OCI-LY1 (cell line): Measurements from ENCODE around the gene ADRA2A.

Source experiments
- H2AFZ ChIP-seq: fragments of 200-600 bp; sonication (generic), shearing (Covaris generic); 2 replicates; pipeline ENCODE4 v1.6.0; 2014; ENCODE audit warnings: antibody characterized with exemption, mild to moderate bottlenecking, low read length
- H3F3A ChIP-seq: fragments of 200-600 bp; sonication (generic), shearing (Covaris generic); 2 replicates; pipeline ENCODE4 v1.6.0; 2014; ENCODE audit warnings: mild to moderate bottlenecking, antibody characterized with exemption, low read length, moderate library complexity; ENCODE audit not compliant: insufficient read depth
- H3K27ac ChIP-seq: fragments of 200-600 bp; sonication (generic); 2 replicates; pipeline ENCODE4 v1.5.1; 2014; ENCODE audit warnings: low read length, mixed run types, mild to moderate bottlenecking, low read depth; ENCODE audit not compliant: poor library complexity, severe bottlenecking
- H3K27me3 ChIP-seq: fragments of 200-600 bp; sonication (generic); 2 replicates; pipeline ENCODE4 v1.6.0; 2014; ENCODE audit warnings: antibody characterized with exemption, mild to moderate bottlenecking, low read length, moderate library complexity; ENCODE audit not compliant: insufficient read depth
- H3K36me3 ChIP-seq: fragments of 200-600 bp; sonication (generic); 2 replicates; pipeline ENCODE4 v1.6.1; 2014; ENCODE audit warnings: mild to moderate bottlenecking, antibody characterized with exemption, low read length, moderate library complexity, mixed read lengths; ENCODE audit not compliant: insufficient read depth
- H3K4me1 ChIP-seq: fragments of 200-600 bp; sonication (generic); 2 replicates; pipeline ENCODE4 v1.5.1; 2014; ENCODE audit warnings: mild to moderate bottlenecking, low read length, moderate library complexity; ENCODE audit not compliant: insufficient read depth, severe bottlenecking
- H3K4me2 ChIP-seq: fragments of 200-600 bp; sonication (generic), shearing (Covaris generic); 2 replicates; pipeline ENCODE4 v1.6.1; 2014; ENCODE audit warnings: low read length
- H3K4me3 ChIP-seq: fragments of 200-600 bp; sonication (generic); 2 replicates; pipeline ENCODE4 v1.5.1; 2014; ENCODE audit warnings: low read length, low read depth, mild to moderate bottlenecking, mixed read lengths; ENCODE audit not compliant: poor library complexity, severe bottlenecking
- H3K79me2 ChIP-seq: fragments of 200-600 bp; shearing (Covaris generic); 2 replicates; pipeline ENCODE4 v1.6.1; 2016; ENCODE audit warnings: mixed run types, low read length, mixed read lengths; ENCODE audit not compliant: insufficient read depth
- H3K9ac ChIP-seq: fragments of 200-600 bp; sonication (generic), shearing (Covaris generic); 2 replicates; pipeline ENCODE4 v1.6.1; 2014; ENCODE audit warnings: mild to moderate bottlenecking, low read length, mixed read lengths
- H3K9me2 ChIP-seq: fragments of 200-600 bp; sonication (generic), shearing (Covaris generic); 2 replicates; pipeline ENCODE4 v1.6.1; 2014; ENCODE audit warnings: low read depth, mild to moderate bottlenecking, low read length, mixed read lengths
- H3K9me3 ChIP-seq: fragments of 200-600 bp; shearing (Covaris generic); 2 replicates; pipeline ENCODE4 v1.6.1; 2014; ENCODE audit warnings: low read length, mixed read lengths
- H4K20me1 ChIP-seq: fragments of 200-600 bp; sonication (generic), shearing (Covaris generic); 2 replicates; pipeline ENCODE4 v1.6.0; 2016; ENCODE audit warnings: mild to moderate bottlenecking, low read length; ENCODE audit not compliant: insufficient read depth
- CTCF ChIP-seq: fragments of 200-600 bp; sonication (generic), shearing (Covaris generic); IDR thresholded peaks from 2 replicates; pipeline ENCODE4 v1.5.1; 2017; ENCODE audit warnings: mild to moderate bottlenecking, antibody characterized with exemption, low read length, moderate library complexity, mixed read lengths
- EZH2 ChIP-seq: fragments of 200-600 bp; sonication (generic), shearing (Covaris generic); IDR thresholded peaks from 2 replicates; pipeline ENCODE4 v1.8.0; 2017; ENCODE audit warnings: borderline replicate concordance, mixed run types, mild to moderate bottlenecking, antibody characterized with exemption, low read length, moderate library complexity, mixed read lengths

ADRA2A gene

DNA sequence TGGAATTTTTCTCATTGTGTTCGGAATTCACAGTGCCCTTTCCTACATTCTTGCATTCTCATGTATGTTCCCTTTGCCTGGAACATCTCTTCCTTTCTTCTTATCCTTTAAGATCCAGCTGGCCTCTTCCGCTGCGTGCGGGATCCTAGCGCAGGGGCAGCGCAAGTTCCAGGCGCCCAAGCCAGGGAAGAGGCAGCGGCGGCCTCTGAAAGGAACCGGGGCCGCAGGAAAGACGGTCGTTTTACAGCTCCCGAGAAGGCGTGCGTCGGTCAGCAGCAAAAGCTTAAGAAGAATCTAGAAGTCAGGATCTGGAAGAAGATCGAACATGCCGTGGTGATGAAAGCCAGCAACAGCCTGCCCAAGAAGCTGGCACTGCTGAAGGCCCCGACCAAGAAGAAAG lies 28.0 kb downstream of the ADRA2A start:
- H3K4me1 ChIP-seq = no peaks in the 10 kb centered on the region
- no peaks in the 10 kb centered on the region for H3K79me2 ChIP-seq
- no peaks in the 10 kb centered on the region for H3F3A ChIP-seq
- H3K9me3 ChIP-seq = no peaks in the 10 kb centered on the region
- H2AFZ ChIP-seq = no peak overlapping the region
- H3K4me3 ChIP-seq = no peak overlapping the region
- no peaks in the 10 kb centered on the region for H3K36me3 ChIP-seq
- no peak overlapping the region for H3K4me2 ChIP-seq
- H4K20me1 ChIP-seq = no peaks in the 10 kb centered on the region
- H3K9ac ChIP-seq = no peak overlapping the region
- no peak for TF ChIP-seq CTCF
- no peak for TF ChIP-seq EZH2
- H3K27me3 ChIP-seq = peaks cover 4% of the 10 kb centered on the region; the same call in 1 of the 2 replicates
- no peak overlapping the region for H3K27ac ChIP-seq
- no peaks in the 10 kb centered on the region for H3K9me2 ChIP-seq

DNA sequence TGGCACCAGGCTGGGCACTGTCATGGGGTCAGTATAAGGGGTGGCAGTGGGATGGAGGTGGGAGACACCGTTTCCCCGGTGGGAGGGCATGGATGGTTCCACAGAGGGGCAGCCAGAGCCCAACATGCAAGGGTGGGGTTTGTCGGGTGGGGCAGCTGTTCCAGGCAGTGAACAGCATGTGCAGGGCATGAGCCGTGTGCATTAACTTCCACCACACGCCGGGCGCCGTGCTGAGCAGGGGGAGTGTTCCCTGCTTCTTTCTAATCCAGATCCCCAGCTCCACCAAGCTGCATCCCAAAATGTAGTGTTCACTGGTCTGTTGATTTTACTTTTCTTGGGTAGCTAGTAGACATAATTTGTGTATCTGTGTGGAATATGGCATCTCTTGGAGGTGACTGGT lies 29.3 kb downstream of the ADRA2A start:
- Histone ChIP-seq H3F3A (no peaks in the 10 kb centered on the region), H3K36me3 (no peaks in the 10 kb centered on the region), H3K27me3 (peaks cover 4% of the 10 kb centered on the region; the same call in 1 of the 2 replicates), H3K9me3 (no peaks in the 10 kb centered on the region), H3K9ac (no peak overlapping the region), H3K4me2 (no peak overlapping the region), H3K9me2 (no peaks in the 10 kb centered on the region), H3K27ac (no peak overlapping the region), H2AFZ (no peak overlapping the region), H3K4me3 (no peak overlapping the region), H3K4me1 (no peaks in the 10 kb centered on the region), H3K79me2 (no peaks in the 10 kb centered on the region), H4K20me1 (no peaks in the 10 kb centered on the region)
- no peak for TF ChIP-seq EZH2

GRCh38 chr10:111107023-111107422 lies 30.2 kb downstream of the ADRA2A start:
- Histone ChIP-seq H3K9ac (no peak overlapping the region), H3K27ac (no peak overlapping the region), H3F3A (no peaks in the 10 kb centered on the region), H3K4me1 (no peaks in the 10 kb centered on the region), H3K9me3 (no peaks in the 10 kb centered on the region), H3K27me3 (no peaks in the 10 kb centered on the region), H3K4me2 (no peak overlapping the region), H4K20me1 (no peaks in the 10 kb centered on the region), H3K36me3 (no peaks in the 10 kb centered on the region), H3K79me2 (no peaks in the 10 kb centered on the region), H3K4me3 (no peak overlapping the region), H2AFZ (no peak overlapping the region), H3K9me2 (no peaks in the 10 kb centered on the region)
- no peak for TF ChIP-seq EZH2

GRCh38 chr10:111107846-111108245 lies 31.0 kb downstream of the ADRA2A start:
- Histone ChIP-seq H4K20me1 (no peaks in the 10 kb centered on the region), H3K4me1 (no peaks in the 10 kb centered on the region), H3K79me2 (no peaks in the 10 kb centered on the region), H2AFZ (no peak overlapping the region), H3K27me3 (no peaks in the 10 kb centered on the region), H3K36me3 (no peaks in the 10 kb centered on the region), H3F3A (no peaks in the 10 kb centered on the region), H3K4me2 (no peak overlapping the region), H3K9ac (no peak overlapping the region), H3K27ac (no peak overlapping the region), H3K4me3 (no peak overlapping the region), H3K9me2 (no peaks in the 10 kb centered on the region), H3K9me3 (no peaks in the 10 kb centered on the region)
- TF ChIP-seq EZH2 (no peak), CTCF (no peak)
